Astrocyte of the cerebellum (primary cell): ENCODE results near the gene ZC2HC1B.
"Not testable (repeated sequence)": the region's sequence is repeated elsewhere in the genome, so short reads cannot be mapped to it uniquely, and the experiment has no call there.

Experiments used
- DNase-seq: peaks from one replicate; pipeline ENCODE4 v3.0.0-alpha.2; 2011; ENCODE audit warnings: low read depth
- H3K4me3 ChIP-seq: 2 replicates; pipeline ENCODE4 v1.5.1; 2011; ENCODE audit warnings: mild to moderate bottlenecking, low read depth, low read length, moderate library complexity
- CTCF ChIP-seq: IDR thresholded peaks from 2 replicates; pipeline ENCODE4 v1.5.1; 2012; ENCODE audit warnings: low read length, low read depth, moderate library complexity, mild to moderate bottlenecking; ENCODE audit errors: missing control alignments
- in situ Hi-C: cut with HindIII; loops from 2 replicates; pipeline ENCODE4 v1.10.0; 2017; ENCODE audit warnings: low sequenced_read_pairs

Gene ZC2HC1B

GRCh38 chr6:143900358-143900757 is 36.1 kb downstream of the ZC2HC1B start:
- no peak for TF ChIP-seq CTCF
- in situ Hi-C loops, result no loop called here

GRCh38 chr6:143901885-143902750 is 37.8 kb downstream of the ZC2HC1B start:
- in situ Hi-C loops, result no loop called here
- no peak for TF ChIP-seq CTCF
- DNase-seq, result no peak
- H3K4me3 ChIP-seq, result no peak overlapping the region

More at GRCh38 chr6:143900358-143900757, 36.1 kb downstream of the ZC2HC1B start:
- DNase-seq, result no peak
- no peak overlapping the region for H3K4me3 ChIP-seq

GRCh38 chr6:143902827-143903226 is 38.6 kb downstream of the ZC2HC1B start:
- no peak for TF ChIP-seq CTCF
- H3K4me3 ChIP-seq, result no peak overlapping the region
- no peak for DNase-seq
- in situ Hi-C loops, result no loop called here

- DNase-seq, result no peak
- in situ Hi-C loops, result no loop called here
- H3K4me3 ChIP-seq, result no peak overlapping the region
- no peak for TF ChIP-seq CTCF
Observed at GRCh38 chr6:143911028-143911427, 46.8 kb downstream of the ZC2HC1B start.

GRCh38 chr6:143912671-143913070 is 48.4 kb downstream of the ZC2HC1B start:
- in situ Hi-C loops, result no loop called here
- TF ChIP-seq CTCF, result no peak
- H3K4me3 ChIP-seq, result no peak overlapping the region
- DNase-seq, result no peak

- in situ Hi-C loops, DNase-seq, H3K4me3 ChIP-seq: not testable (repeated sequence)
Observed at GRCh38 chr6:143917026-143917425, 52.8 kb downstream of the ZC2HC1B start.

GRCh38 chr6:143928853-143929252 is 64.6 kb downstream of the ZC2HC1B start:
- in situ Hi-C loops, result no loop called here
- no peak for TF ChIP-seq CTCF
- no peak overlapping the region for H3K4me3 ChIP-seq
- no peak for DNase-seq
